GM12864 (cell line): ENCODE data around the gene PDE4DIP.
"Not testable (repeated sequence)": the region's sequence is repeated elsewhere in the genome, so short reads cannot be mapped to it uniquely, and the experiment has no call there.

Experiments
- DNase-seq: peaks from one replicate; pipeline ENCODE4 v3.0.0-alpha.2; 2011; ENCODE audit warnings: low read depth
- H3K4me3 ChIP-seq: 2 replicates; pipeline ENCODE4 v1.5.1; 2011; ENCODE audit warnings: mild to moderate bottlenecking, low read depth, low read length, control low read depth

The PDE4DIP gene

DNA sequence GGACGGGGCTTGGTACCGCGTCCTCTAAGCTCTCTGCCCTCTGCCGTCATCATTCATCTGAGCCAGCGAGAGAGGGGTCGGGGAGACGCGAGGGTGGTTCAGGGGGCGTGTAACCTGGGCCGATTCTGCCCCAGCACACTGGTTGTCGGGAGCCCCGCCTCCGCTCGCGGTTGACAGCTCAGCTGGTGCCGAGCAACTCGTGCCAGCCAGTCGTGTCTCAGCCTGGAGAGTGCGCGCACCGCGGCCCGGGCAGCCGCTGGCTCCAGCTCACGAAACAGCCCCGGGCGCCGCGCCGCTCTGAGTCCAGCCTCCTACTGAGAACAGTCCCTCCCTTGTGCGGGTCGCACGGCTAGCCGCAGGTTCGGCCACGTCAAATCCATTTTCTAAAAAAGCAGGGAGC lies at the start of gene PDE4DIP:
PDE4DIP (plus strand) TSS at position 209 of the 400 bp plus-strand sequence. CDS start 347 bp downstream, outside the sequence.
- not testable (repeated sequence) for DNase-seq, H3K4me3 ChIP-seq

DNA sequence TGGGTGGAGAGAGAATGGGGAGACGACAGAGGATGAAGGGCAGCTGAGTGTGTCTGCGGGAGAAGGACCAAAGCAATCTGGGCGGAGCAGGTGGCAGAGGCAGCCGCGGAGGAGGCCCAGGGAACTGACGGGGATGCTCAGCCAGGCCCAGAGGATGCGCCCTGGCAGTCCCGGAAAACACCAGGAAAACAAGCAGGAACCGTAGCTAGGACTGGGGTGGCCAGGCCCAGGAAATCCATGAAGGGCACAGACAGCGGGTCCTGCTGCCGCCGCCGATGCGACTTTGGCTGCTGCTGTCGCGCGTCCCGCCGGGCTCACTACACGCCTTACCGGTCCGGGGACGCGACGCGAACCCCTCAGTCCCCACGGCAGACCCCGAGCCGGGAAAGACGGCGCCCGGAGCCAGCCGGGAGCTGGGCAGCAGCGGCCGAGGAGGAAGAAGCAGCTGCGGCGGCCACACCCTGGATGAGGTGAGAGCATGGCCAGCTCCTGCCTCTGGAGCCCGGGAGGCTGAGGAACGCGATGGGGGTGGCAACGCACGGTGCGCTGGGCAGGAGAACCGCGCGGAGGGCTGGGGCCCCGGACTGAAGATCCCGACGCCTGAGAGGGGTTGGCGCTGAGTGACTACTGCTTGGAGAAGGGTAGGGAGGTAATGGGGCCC lies 35.8 kb upstream of the PDE4DIP start:
- H3K4me3 ChIP-seq, DNase-seq: not testable (repeated sequence)

DNA sequence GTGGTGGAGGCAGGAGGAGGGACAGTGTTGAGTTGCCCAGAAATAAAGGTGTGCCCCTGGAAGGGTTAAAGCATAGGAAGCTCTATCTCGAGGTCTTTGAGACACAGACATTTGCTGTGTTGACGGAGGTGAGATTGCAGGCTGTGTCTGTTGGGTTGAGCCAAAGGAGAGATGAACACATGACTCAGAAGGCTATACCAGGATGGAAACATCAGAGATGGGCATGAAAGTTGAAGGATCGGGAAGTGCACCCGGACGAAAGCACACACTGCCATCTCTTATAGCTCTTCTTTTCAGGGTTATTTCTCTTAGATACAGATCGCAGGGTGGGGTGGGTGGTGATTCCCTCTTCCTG lies 35.3 kb upstream of the PDE4DIP start:
- not testable (repeated sequence) for H3K4me3 ChIP-seq, DNase-seq

DNA sequence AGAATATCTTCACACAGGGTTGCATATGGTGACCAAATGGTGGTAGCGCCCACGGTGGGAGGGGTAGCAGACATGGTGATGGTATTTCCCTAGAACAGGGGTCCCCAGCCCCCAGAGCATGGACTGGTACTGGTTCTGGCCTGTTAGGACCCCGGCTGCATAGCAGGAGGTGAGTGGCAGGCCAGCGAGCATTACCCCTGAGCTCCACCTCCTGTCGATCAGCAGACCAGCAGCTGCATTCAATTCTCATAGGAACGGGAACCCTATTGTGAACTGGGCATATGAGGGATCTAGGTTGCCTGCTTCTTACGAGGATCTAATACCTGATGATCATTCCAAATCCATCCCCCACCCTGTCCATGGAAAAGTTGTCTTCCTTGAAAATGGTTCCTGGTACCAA lies 22.0 kb upstream of the PDE4DIP start:
- H3K4me3 ChIP-seq, DNase-seq: not testable (repeated sequence)

DNA sequence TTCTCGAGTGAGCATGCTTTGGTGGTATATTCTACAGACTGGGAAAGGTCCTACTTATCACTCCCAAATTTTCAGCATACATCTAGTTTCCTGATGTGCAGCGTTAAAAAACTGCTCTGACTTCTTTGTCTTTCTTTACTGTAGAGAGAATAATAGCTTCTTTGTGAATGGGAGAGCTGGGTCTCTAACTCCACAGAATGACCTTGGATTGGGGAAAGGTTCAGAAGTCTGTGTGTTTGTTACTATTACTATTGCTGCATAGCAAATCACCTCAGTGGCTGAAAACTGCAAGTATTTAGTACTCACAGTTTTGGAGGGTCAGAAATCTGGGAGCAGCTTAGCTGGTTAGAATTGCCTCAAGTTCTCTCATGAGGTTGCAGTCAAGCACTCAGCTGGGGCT lies 20.4 kb upstream of the PDE4DIP start:
- H3K4me3 ChIP-seq, DNase-seq: not testable (repeated sequence)

DNA sequence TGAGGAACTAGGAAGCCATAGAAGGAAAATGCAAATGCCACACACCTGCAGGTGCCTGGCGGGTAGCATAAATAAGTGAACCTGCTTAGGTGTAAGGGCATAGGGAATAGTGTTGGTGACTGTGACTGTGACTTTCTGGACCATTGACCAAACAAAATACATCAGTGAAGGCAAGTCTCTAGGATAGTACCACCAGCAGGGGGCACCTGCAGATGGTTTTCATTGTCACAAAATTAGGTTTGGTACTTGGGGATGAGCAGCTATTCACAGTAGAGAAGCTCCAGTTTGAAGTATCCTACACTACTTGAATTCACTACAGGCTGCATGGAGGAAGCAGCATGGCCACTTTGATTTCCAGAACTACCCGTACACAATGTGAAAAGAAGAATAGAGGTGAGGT lies 19.2 kb upstream of the PDE4DIP start:
- not testable (repeated sequence) for DNase-seq, H3K4me3 ChIP-seq

DNA sequence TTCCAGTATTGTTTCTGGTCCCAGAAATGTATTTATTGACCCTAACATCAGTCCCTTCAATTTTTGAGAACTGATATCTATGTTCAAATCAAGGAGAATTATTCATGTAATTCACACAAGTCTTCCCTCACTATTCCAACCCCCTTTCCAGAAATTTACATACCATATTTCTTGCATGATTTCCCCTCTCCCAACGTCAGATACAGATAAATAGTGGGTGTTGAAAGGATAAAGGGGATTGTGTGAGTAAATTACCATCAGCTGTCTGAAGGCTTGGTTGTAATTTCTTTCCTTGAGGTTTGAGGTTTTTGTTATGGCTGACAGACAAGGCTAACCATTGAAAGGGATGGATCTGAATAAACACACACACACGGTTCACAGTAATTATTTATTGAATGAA lies 15.7 kb upstream of the PDE4DIP start:
- not testable (repeated sequence) for DNase-seq, H3K4me3 ChIP-seq

DNA sequence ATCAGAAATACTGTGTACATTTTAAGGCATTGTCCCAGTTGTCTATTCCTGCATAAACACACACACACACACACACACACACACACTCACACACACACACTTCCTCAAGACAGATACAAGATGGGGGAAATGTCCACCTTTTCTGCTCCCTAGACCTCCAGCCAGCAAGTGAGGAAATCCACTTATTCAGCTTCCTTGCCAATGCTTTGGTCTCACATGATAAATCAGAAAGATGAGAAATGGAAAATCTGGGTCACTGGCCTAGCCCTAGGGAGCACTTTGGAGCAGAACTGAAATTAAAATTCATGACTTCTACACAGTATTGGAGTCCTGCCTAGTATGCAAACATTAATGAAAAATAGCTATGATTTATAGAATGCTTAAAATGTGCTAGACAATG lies 15.3 kb upstream of the PDE4DIP start:
- DNase-seq, H3K4me3 ChIP-seq: not testable (repeated sequence)

DNA sequence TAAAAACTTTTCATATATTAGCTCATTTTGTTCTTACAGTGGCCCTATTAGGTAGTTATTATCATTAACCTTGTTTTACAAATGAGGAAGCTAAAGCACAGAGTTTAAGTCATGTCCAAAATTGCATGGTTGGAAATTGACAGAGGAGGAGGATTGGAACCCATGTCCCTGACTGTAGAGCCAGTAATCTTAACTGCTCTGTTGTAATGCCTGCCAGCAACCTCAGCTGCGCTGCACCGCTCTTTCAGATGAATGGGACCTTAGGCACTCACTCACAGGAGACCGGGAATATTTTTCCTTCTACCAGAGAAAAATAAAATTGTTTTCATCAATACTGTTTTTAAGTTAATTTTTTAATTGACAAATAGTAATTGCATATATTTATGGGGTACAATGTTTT lies 14.9 kb upstream of the PDE4DIP start:
- H3K4me3 ChIP-seq, DNase-seq: not testable (repeated sequence)

DNA sequence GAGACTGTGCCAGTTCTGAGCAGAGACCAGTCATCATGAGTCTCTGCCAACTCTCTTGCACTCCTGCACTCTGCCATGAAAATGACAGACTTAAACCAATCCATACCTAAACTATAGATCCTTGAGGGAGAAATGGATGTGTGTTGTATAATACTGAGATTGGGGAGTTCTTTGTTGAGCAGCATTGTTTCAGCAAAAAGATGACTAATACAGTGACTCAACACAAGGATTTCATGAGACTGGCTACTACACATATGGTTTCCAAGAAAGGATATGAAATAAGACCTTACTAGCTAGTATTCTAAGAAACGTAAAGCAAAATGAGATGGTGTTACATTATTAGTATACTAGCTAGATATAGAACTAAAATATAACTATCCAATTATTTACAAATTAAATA lies 3.0 kb upstream of the PDE4DIP start:
- H3K4me3 ChIP-seq, DNase-seq: not testable (repeated sequence)

DNA sequence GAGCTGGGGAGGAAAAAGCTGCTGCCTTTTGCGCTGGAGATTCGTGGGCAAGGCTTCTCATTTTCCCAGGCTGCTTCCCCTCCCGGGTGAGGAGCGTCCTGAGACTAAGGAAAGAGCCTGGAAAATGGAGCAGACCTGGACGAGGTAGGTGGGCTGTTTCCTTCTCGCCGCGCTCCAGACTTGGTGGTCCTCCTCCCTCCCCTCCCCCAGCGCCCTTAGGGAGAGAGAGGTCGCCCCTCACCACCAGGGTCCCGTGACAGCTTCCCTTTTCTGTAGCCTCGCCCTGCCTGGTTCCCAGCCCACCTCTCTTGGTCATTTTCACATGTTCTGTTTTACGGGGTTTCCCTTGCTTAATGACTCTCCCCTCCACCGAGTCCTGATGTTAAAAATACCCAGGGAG lies 423 bp downstream of the PDE4DIP start:
- not testable (repeated sequence) for DNase-seq, H3K4me3 ChIP-seq

DNA sequence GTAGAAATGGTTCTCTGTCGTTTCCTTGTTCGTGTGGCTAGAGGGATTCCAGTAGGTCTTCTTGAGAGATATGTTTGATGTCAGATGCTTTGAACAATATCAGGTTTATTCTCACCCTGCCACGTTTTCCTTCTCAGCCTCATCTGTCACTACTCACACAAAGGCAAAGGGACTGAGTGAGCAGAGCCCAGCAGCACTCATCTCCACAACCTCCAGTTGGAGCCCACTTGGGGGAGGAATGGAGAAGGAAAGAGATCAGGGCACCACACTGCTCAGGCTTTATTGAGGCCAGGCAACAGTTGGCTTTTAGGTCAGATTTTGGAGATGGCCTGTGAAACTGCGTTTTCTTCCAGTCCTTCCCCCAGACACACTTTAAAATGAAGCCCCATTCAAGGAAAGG lies 840 bp downstream of the PDE4DIP start:
- not testable (repeated sequence) for H3K4me3 ChIP-seq, DNase-seq

DNA sequence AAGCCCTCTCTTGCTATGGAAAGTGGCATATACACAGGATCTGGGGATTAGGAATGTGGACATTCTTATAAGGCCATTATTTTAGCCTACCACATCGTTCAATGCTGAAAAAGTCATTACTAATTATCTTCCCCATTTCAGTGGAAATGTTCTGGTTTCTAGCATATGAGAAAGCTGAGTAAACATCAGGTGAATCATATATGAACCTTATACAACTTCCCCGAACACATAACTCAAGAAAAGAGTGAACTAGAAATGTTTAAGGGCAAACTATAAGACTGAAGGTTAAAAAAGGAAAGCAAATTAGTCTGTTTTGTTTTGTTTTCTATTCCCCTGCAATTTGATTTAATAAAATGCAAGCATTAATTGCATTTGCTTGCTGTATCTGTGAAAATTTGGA lies 6.1 kb downstream of the PDE4DIP start:
- DNase-seq, result not testable (repeated sequence)

DNA sequence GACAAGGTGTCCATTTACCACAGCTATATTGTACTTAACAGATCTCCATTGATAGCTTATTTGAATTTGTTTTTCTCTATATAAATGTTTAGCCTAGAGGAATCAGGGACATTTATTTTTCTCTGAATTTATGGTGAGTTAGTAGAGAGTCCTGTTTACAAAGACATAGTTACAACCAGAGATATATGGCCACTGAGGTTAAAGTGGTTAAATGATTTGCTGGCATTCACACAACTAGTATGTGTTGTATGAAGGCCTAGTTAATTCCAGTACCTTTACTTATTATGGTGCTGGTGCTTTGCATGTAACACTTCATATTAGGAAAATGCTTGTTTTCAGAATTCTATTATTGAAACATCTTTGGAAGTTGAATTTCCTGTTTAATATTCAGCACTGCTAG lies 6.6 kb downstream of the PDE4DIP start:
- H3K4me3 ChIP-seq, DNase-seq: not testable (repeated sequence)

More for the DNA sequence above, 6.1 kb downstream of the PDE4DIP start:
- H3K4me3 ChIP-seq, result not testable (repeated sequence)

DNA sequence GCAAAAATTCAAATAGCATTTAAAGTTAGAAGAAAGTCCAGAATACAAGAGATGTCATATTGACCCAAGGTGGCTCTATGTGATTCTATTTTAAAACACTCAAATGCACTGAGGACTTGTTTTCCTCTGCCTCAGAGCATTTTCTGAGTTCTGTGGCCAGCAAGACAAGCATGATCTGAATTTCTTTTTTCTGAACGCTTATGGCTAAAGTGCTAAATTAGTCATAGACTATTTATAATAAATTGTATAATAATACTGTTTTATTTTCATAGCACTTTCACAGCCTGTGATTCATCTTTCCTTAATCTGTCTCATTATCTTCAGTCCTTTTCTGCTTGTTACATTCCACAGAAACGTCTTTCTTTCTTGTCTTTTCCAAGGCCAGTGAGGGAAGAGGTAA lies 7.5 kb downstream of the PDE4DIP start:
- DNase-seq, result not testable (repeated sequence)

DNA sequence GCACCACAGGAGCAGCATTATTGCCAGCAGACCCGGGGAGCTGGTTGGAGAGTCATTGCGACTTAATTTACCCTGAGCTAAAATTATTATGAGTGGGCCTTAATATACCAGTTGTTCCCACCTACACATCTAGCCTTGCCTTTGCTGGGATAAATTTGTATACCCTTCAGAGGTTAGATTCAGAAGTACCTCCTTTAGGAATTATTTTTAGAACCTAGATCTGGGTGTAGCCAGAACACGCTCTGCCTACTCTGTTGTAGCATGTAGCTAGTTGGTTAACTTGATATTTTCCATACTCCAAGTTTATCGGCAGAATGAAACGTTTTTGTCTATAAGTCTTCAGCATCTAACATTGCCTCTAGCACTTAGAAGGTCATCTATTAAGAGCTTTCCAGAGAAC lies 9.1 kb downstream of the PDE4DIP start:
- H3K4me3 ChIP-seq, DNase-seq: not testable (repeated sequence)

More for the DNA sequence above, 7.5 kb downstream of the PDE4DIP start:
- not testable (repeated sequence) for H3K4me3 ChIP-seq

DNA sequence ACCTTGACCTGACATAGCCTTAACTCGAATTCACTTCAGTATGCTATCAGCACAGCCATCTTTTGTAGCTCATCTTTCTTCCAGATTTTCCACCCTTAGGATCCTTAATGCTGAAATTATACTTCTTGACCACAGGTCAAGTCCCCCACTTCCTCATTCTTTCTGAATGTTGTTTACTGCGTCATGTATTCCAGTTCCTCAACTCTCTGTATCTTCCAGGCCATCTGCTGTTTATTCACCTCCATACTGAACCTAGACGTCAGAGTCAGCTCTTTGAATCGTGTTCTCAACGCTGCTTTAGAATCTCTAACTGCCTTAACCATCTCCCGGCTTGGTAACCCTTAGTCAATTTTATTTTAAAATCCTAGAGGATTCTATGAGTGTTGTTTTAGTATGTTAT lies 9.8 kb downstream of the PDE4DIP start:
- not testable (repeated sequence) for DNase-seq, H3K4me3 ChIP-seq

DNA sequence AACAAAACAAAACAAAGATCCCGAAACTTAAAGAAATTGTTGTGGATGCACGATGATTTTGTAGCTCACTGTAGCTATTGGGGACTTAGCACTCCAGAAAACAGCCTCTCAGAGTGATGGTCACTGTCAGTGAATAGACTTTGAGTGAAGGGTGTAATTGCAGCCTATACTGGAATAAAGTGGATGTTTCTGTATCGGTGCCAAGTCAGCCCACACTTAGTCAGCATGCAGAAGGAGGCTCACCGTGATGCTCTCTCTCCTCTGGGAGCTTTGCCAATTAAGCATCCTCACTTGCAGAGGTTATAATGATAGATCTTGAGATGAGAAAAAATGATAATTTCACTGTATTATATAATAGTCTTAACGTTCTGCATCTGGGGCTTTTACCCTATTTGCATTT lies 11.1 kb downstream of the PDE4DIP start:
- not testable (repeated sequence) for DNase-seq

DNA sequence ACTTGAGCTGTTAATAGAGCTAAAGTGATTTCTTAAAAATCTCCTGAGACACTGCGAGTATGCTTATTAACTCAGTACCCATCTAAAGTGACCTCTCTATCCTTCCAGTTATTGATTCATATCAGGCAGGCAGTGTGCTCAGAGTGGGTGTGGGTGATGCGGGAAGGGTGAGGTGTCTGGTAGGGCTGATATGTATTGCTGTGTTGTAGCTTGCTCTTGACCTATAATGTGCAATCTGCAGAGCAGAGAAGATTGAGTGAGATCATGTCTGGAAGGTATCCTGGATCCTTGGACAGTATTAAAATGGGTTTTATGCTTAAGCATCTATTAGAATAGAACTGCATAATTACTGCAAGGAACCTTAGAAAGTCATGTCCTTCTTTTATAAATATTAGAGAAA lies 15.8 kb downstream of the PDE4DIP start:
- not testable (repeated sequence) for H3K4me3 ChIP-seq, DNase-seq

More for the DNA sequence above, 11.1 kb downstream of the PDE4DIP start:
- not testable (repeated sequence) for H3K4me3 ChIP-seq

DNA sequence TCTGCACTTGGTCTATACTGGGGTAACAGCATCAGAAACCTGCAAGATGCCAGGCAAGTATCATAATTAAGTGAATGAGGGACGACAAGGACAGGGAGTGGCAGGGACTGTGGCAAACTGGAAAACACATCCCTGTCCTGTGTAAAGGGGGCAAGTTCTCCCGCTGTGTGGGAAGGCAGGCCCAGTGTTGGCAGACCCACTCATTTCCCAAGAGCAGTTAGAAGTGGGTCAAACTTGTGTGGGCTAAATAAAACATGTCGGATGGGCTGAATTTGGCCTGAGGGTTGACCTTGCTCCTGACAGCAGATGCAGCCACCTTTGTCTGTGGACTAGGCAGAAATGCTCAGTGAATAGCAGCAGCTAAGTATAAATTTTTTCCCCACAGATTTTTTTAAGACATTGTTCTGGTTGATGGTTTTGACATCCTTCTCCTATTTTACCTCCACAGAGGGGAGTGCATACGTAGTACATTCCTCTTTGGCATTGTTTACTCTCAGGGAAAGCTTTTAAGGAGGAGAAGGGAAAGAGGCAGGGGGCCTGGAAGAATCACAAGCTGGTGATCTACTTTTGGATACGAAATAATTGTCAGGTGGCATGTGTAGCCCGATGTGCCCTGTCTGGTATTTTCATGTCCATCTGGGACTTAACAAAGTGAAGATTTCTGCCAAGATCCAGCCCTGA lies 16.5 kb downstream of the PDE4DIP start:
- H3K4me3 ChIP-seq, DNase-seq: not testable (repeated sequence)

DNA sequence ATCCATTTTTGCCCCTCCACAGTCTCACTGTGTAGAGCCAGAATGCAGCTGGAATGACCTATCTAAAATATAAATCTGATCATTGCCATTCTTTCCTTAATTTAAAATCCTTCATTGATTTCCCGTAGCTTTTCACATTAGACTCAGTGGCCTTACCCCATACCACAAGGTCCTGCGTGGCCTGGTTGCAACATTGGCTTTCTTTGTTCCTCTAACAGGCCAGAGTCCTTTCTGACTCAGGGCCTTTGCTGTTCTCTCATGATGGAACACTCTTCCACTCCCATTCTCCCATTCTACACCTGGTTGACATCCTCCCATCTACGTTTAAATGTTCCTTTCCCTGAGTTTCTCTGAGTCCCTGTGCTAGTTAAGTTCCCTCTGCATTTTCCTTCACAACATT lies 18.4 kb downstream of the PDE4DIP start:
- not testable (repeated sequence) for H3K4me3 ChIP-seq, DNase-seq
